Breast epithelium (tissue), 4 donors: ENCODE results near the gene PARL. TPM values are rescaled to one million over a fixed set of nuclear protein-coding genes. Genes with fewer than 3 reads are reported as not detected.

Experiments
- DNase-seq, 2 donors: peaks; one replicate each; pipeline ENCODE4 v3.0.0-alpha.2; 2019; ENCODE audit warnings: low spot score in 2 of 2
- H3K27ac ChIP-seq, 2 donors: fragments of 200-600 bp; sonication (generic) in 1 of 2; one replicate each; pipeline ENCODE4 v1.5.1; 2016 to 2019; ENCODE audit warnings: mild to moderate bottlenecking in 1 of 2
- H3K27me3 ChIP-seq, 2 donors: fragments of 200-600 bp; sonication (generic) in 1 of 2; one replicate each; pipeline versions ENCODE4 v1.5.1 to v1.6.0; 2017 to 2019; ENCODE audit warnings: control low read depth in 1 of 2, mild to moderate bottlenecking in 1 of 2
- H3K36me3 ChIP-seq: fragments of 200-600 bp; one replicate; pipeline ENCODE4 v1.5.1; 2019
- H3K4me1 ChIP-seq, 2 donors: fragments of 200-600 bp; sonication (generic); one replicate each; pipeline ENCODE4 v1.5.1; 2016 to 2019; ENCODE audit warnings: control low read depth in 1 of 2
- H3K4me3 ChIP-seq, 3 donors: fragments of 200-600 bp; sonication (generic); 1 replicate in 2 of 3; 2 replicates in 1 of 3; pipeline ENCODE4 v1.5.1; 2016 to 2019; ENCODE audit warnings: mild to moderate bottlenecking in 3 of 3, moderate library complexity in 2 of 3
- H3K9me3 ChIP-seq, 2 donors: fragments of 200-600 bp; sonication (generic) in 1 of 2; one replicate each; pipeline ENCODE4 v1.5.1; 2016 to 2019; ENCODE audit warnings: control low read depth in 1 of 2
- POLR2A ChIP-seq: fragments of 450-650 bp; IDR thresholded peaks from one replicate; pipeline ENCODE4 v1.6.1; 2016; ENCODE audit warnings: antibody characterized with exemption, mild to moderate bottlenecking, moderate library complexity
- POLR2AphosphoS5 ChIP-seq, 3 donors: sonication (generic); formaldehyde crosslinking; IDR thresholded peaks; one replicate each; pipeline ENCODE4 v1.6.1; 2017; ENCODE audit warnings: antibody characterized with exemption in 3 of 3
- intact Hi-C: fragments of 100-400 bp; cut with DNase I; formaldehyde crosslinking; loops from one replicate; pipeline ENCODE4 v1.15.1; 2023; ENCODE audit warnings: low total_unique reads
- total RNA-seq, 3 donors: library from RNA; depleted of rRNA; stranded (reverse); fragments of >200 nt; gene quantifications; one replicate each; pipeline ENCODE4 v1.1.0, GENCODE V29; 2016
- TF ChIP-seq, protein P1 (sequence below), 3 donors: fragments of 450-650 bp; IDR thresholded peaks; one replicate each; pipeline ENCODE4 v1.5.1; 2016 to 2017; ENCODE audit warnings: antibody characterized with exemption in 3 of 3, mild to moderate bottlenecking in 3 of 3, moderate library complexity in 3 of 3

The PARL gene
- total RNA-seq, 3 donors from 2014 or later: 48.0 to 53.6 (median 50.5) TPM

DNA sequence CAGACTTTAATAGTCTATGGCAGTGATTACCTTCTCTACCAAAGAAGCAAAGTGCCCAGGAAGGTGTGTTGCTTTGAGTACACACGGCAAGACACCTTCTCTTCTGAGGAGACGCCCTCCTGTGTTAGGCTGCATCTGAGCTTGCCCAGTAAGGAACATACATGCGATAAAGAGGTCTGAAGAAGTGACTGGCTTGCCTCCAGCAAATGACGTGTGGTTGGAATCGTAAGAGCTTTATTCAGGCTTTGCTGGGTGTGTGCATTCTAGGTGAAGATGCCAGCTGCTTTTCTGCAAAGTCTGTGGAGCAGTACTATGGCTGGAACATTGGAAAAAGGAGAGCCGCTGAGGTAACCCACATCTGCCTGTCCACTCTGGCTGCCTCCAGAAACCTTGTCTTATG is 81.7 kb downstream of the PARL start:
- intact Hi-C loops: no loop called here
- H3K27ac ChIP-seq: no peak overlapping the region
- H3K27me3 ChIP-seq: no peaks in the 10 kb centered on the region
- H3K4me3 ChIP-seq: no peak overlapping the region
- H3K9me3 ChIP-seq: no peaks in the 10 kb centered on the region
- no peak for TF ChIP-seq POLR2A
- TF ChIP-seq POLR2AphosphoS5 (IDR thresholded peaks at IDR 0.05): no peak
- TF ChIP-seq, protein P1, sequence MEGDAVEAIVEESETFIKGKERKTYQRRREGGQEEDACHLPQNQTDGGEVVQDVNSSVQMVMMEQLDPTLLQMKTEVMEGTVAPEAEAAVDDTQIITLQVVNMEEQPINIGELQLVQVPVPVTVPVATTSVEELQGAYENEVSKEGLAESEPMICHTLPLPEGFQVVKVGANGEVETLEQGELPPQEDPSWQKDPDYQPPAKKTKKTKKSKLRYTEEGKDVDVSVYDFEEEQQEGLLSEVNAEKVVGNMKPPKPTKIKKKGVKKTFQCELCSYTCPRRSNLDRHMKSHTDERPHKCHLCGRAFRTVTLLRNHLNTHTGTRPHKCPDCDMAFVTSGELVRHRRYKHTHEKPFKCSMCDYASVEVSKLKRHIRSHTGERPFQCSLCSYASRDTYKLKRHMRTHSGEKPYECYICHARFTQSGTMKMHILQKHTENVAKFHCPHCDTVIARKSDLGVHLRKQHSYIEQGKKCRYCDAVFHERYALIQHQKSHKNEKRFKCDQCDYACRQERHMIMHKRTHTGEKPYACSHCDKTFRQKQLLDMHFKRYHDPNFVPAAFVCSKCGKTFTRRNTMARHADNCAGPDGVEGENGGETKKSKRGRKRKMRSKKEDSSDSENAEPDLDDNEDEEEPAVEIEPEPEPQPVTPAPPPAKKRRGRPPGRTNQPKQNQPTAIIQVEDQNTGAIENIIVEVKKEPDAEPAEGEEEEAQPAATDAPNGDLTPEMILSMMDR (IDR thresholded peaks at IDR 0.05): no peak
- DNase-seq: no peak
- H3K36me3 ChIP-seq: peaks cover 11% of the 10 kb centered on the region
- no peaks in the 10 kb centered on the region for H3K4me1 ChIP-seq

- Histone ChIP-seq H3K4me1 (no peaks in the 10 kb centered on the region), H3K27me3 (no peaks in the 10 kb centered on the region), H3K9me3 (no peaks in the 10 kb centered on the region), H3K27ac (no peak overlapping the region), H3K4me3 (no peak overlapping the region), H3K36me3 (peaks cover 14% of the 10 kb centered on the region)
- intact Hi-C loops: no loop called here
- no peak for DNase-seq
- TF ChIP-seq POLR2A (no peak), POLR2AphosphoS5 (IDR thresholded peaks at IDR 0.05) (no peak)
- TF ChIP-seq, protein P1 (IDR thresholded peaks at IDR 0.05): no peak
Measured at GRCh38 chr3:183801601-183802000, 83.1 kb downstream of the PARL start.

- Histone ChIP-seq H3K4me1 (no peaks in the 10 kb centered on the region), H3K27me3 (no peaks in the 10 kb centered on the region), H3K27ac (no peak overlapping the region), H3K4me3 (no peak overlapping the region), H3K36me3 (peaks cover 14% of the 10 kb centered on the region), H3K9me3 (no peaks in the 10 kb centered on the region)
- DNase-seq: no peak
- no peak for TF ChIP-seq POLR2A
- no peak for TF ChIP-seq POLR2AphosphoS5 (IDR thresholded peaks at IDR 0.05)
- TF ChIP-seq, protein P1 (IDR thresholded peaks at IDR 0.05): no peak
- intact Hi-C loops: no loop called here
Measured at GRCh38 chr3:183800243-183800863, 84.3 kb downstream of the PARL start.

DNA sequence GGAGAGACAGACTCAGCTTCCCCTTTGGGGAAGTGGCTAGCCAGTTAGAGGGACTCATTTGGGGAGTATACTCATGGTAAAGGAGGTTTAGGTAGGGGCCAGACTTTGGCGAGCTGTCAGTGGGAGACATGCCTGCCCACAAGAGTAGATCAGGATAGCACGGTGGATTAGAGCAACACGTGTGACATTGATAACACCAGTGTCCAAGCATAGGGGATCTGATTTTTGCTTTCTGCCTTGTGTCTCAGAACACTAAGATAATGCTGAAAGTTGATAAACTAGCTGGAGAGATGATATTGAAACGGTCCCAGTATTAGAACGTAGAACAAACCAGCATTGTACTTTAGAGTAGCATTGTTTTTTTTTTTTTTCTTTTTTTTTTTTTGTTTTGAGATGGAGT is 85.2 kb downstream of the PARL start:
- Histone ChIP-seq H3K36me3 (peaks cover 13% of the 10 kb centered on the region), H3K4me1 (no peaks in the 10 kb centered on the region)
- TF ChIP-seq POLR2AphosphoS5 (IDR thresholded peaks at IDR 0.05): no peak
- TF ChIP-seq, protein P1 (IDR thresholded peaks at IDR 0.05): no peak
- TF ChIP-seq POLR2A: no peak

DNA sequence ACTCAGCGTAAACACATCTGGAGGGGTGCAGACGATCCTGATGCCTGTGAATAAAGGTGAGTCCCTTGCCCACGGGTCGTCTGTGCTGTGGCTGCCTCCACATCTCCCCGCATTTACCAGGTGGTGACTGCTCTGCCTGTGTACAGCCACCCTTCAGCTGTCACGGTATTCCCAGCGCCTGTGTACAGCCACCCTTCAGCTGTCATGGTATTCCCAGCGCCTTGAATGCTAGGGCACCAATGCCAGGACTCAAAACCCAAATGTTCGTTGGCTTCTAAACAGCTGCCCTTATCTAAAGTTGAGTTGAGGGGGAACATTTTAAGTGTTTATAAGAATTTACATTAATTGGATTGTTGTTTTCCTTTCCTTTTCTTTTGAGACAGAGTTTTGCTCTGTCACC is 86.7 kb downstream of the PARL start:
- no peak for DNase-seq
- no peaks in the 10 kb centered on the region for H3K9me3 ChIP-seq
- TF ChIP-seq, protein P1 (IDR thresholded peaks at IDR 0.05): no peak
- TF ChIP-seq POLR2AphosphoS5 (IDR thresholded peaks at IDR 0.05): no peak
- no peak for TF ChIP-seq POLR2A
- H3K4me1 ChIP-seq: no peaks in the 10 kb centered on the region
- intact Hi-C loops: no loop called here
- no peaks in the 10 kb centered on the region for H3K27me3 ChIP-seq
- no peak overlapping the region for H3K27ac ChIP-seq
- H3K36me3 ChIP-seq: peaks cover 3% of the 10 kb centered on the region
- H3K4me3 ChIP-seq: no peak overlapping the region

More for the DNA sequence above, 85.2 kb downstream of the PARL start:
- H3K27ac ChIP-seq: no peak overlapping the region
- no peaks in the 10 kb centered on the region for H3K9me3 ChIP-seq
- no peaks in the 10 kb centered on the region for H3K27me3 ChIP-seq
- intact Hi-C loops: no loop called here
- no peak overlapping the region for H3K4me3 ChIP-seq
- no peak for DNase-seq
